NCI-H2107 treated with DMSO at 0.1 percent for 48 hours (cell line): ENCODE measurements around the gene ANKRD1.
"Not testable (repeated sequence)": the region's sequence is repeated elsewhere in the genome, so short reads cannot be mapped to it uniquely, and the experiment has no call there.

ENCODE experiments used
- DNase-seq: peaks from one replicate; lab custom pipeline; 2025; ENCODE audit not compliant: unreplicated experiment; lab: John Stamatoyannopoulos, UW

Gene ANKRD1

GRCh38 chr10:90920986-90921666 is at the start of gene ANKRD1:
Gene ANKRD1, minus strand, starts transcription at chr10:90921087. Its CDS starts 60 bp downstream, at chr10:90921027.
- no peak for DNase-seq

- no peak for DNase-seq
These were observed 49.2 kb upstream of the ANKRD1 start for GRCh38 chr10:90969947-90970673.

- DNase-seq = no peak
These were observed 48.2 kb upstream of the ANKRD1 start for GRCh38 chr10:90969121-90969534.

GRCh38 chr10:90968328-90969081 is 47.6 kb upstream of the ANKRD1 start:
- no peak for DNase-seq

- no peak for DNase-seq
These were observed 47.0 kb upstream of the ANKRD1 start for GRCh38 chr10:90967865-90968264.

- DNase-seq = no peak
These were observed 45.3 kb upstream of the ANKRD1 start for GRCh38 chr10:90966146-90966545.

- no peak for DNase-seq
These were observed 44.8 kb upstream of the ANKRD1 start for GRCh38 chr10:90965720-90966119.

- no peak for DNase-seq
These were observed 44.0 kb upstream of the ANKRD1 start for GRCh38 chr10:90964781-90965465.

GRCh38 chr10:90963331-90963730 is 42.4 kb upstream of the ANKRD1 start:
- no peak for DNase-seq

- DNase-seq = no peak
These were observed 39.5 kb upstream of the ANKRD1 start for GRCh38 chr10:90960355-90960814.

- DNase-seq = no peak
These were observed 38.9 kb upstream of the ANKRD1 start for GRCh38 chr10:90959826-90960225.

GRCh38 chr10:90958781-90959180 is 37.9 kb upstream of the ANKRD1 start:
- no peak for DNase-seq

- no peak for DNase-seq
These were observed 26.4 kb upstream of the ANKRD1 start for GRCh38 chr10:90947030-90947960.

GRCh38 chr10:90945491-90946070 is 24.7 kb upstream of the ANKRD1 start:
- no peak for DNase-seq

- DNase-seq = no peak
These were observed 23.9 kb upstream of the ANKRD1 start for GRCh38 chr10:90944749-90945148.

- not testable (repeated sequence) for DNase-seq
These were observed 22.1 kb upstream of the ANKRD1 start for GRCh38 chr10:90942980-90943379.

- DNase-seq = no peak
These were observed 18.8 kb upstream of the ANKRD1 start for GRCh38 chr10:90939648-90940047.

- DNase-seq = no peak
These were observed 18.2 kb upstream of the ANKRD1 start for GRCh38 chr10:90939116-90939515.

- DNase-seq = no peak
These were observed 16.9 kb upstream of the ANKRD1 start for GRCh38 chr10:90937645-90938258.
